Stimulated activated CD4-positive, alpha-beta T cell treated with anti-CD3 and anti-CD28 coated beads, Interleukin-4, amount 100 ng/mL, for 24 hours (primary cell): ENCODE data around the gene RASA3.
"Not testable (repeated sequence)": the region's sequence is repeated elsewhere in the genome, so short reads cannot be mapped to it uniquely, and the experiment has no call there.

Experiments used
- DNase-seq: peaks from one replicate; pipeline ENCODE4 v3.0.0-alpha.2; 2020

Gene RASA3

GRCh38 chr13:114142137-114142550 is 9.7 kb upstream of the RASA3 start:
- DNase-seq: no peak

GRCh38 chr13:114141261-114141996 is 9.0 kb upstream of the RASA3 start:
- DNase-seq: no peak

DNA sequence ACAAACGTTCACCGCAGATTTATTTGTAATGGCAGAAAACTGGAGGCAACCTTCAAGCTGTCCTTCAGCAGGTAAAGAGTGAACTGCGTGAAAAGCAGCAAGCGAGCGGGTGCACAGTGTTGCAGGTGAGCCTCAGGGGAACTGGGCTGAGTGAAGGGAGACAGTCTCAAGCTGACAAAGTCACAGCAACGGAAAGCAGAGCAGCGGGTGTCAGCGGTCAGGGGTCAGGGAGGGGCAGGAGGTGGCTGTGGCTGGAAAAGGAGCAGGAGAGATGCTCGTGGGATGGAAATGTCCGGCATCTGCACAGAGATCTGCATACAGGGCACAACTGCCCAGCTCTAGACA is 8.5 kb upstream of the RASA3 start:
- DNase-seq: no peak

DNA sequence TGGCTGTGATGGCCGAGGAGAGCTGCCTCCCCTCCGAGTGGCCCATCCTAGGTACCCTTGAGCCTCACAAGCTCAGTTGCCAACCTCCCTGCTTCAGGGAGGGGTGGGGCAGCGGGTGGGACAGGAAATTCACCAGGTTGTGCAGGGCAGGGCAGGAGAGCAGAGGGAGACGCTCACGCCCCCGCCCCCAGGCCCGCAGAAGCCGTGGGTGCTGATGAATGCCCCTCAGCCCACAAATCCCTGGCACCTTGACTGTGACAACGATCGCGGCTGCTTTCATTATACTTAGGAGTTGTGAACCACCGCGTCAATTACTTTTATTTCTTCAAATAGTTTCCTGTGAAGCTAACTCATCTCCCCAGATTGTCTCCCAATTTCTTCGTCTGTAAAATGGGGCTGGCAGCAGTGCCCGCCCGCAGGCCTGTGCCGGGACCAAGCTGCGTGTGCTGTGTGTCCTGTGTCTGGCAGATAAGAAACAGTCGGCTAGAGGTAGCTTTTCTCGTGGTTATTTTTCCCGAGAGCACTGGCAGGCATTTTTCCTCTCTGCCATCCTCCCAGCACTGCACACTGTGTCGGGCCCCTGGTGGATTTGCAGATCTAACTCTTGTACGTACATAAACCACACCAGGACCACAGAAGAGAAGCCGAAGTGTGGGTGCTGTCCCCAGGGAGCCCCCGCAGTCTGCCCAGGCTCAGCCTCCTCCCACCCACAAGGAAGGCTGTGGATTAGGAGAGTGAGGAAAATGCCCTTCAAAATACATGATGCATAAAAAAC is 7.9 kb upstream of the RASA3 start:
- DNase-seq: no peak

DNA sequence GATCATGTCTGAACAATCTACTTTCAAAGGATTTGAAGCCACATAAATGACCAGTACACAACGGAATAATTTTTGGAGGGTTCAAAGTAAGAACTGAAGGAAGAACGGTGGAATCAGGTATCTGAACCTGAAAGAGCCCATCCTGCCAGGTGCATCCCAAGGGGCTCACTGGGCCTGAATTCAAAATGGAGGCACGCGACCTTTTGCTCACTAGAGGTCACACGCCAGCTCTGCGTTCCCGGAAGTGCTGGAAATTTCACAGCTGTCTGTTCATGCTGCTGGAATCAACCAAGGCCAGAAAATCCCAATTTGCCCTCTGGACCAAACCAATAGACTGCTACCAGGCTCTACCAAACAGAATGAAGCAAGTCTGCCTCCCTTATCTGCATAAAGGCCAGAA is 4.2 kb upstream of the RASA3 start:
- DNase-seq: no peak

DNA sequence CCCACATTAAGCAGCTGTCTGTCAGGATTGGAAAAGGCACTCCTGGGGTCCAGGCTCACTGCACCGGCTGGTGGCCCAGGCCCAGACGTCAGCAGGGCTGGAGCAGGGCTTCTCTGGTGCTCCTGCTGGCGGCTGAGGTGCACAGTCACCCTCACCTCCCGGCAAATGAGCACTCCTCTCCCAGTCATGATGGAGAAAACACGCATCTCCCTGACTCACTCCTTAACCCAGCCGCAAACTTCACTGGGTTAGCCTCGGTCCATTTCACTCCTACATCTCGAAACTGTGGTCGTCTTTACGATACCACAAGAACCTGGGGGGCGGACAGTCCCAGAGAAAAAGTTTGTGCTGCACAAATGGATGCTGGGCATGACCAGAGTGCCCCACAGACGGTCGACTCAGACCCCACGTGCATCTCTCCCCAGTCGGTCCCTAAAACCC is 3.3 kb upstream of the RASA3 start:
- no peak for DNase-seq

- no peak for DNase-seq
Observed at GRCh38 chr13:114134944-114135610, 2.7 kb upstream of the RASA3 start.

DNA sequence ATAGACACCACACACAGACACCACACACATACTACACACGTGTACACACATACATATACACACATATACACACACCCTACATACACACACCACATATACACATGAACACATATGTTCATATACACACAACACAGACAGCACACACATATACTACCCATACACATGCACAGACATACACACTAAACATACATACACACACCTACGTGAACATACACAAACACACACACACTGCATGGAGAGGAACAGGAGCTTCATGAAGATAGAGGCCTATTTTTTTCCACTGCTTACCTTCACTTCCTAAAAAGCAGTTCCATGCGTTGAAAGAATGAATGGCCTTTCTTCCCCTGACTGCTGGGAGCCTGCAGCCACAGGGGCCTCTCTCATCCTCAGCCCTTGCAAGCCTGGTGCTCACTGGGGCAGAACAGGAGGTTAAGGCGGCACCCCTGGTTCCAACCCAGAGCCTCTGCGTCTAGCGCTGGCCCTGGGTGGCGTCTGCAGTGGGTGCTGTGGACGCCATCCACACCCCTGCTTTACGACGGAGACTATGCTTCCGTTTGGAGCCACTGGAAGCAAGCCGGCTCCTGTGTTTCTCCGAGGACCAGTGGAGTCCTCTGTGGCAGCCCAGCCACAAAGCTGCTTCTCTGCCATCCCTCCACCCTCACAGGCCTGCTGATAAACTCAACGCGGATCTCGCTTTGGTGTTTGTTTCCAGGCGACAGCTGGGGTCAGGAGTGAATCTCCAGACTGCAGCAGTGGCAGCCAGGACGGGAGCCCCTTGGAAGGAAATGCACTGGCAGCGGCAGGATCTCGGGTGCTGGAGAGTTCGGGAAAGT is 1.9 kb upstream of the RASA3 start:
- DNase-seq: no peak

DNA sequence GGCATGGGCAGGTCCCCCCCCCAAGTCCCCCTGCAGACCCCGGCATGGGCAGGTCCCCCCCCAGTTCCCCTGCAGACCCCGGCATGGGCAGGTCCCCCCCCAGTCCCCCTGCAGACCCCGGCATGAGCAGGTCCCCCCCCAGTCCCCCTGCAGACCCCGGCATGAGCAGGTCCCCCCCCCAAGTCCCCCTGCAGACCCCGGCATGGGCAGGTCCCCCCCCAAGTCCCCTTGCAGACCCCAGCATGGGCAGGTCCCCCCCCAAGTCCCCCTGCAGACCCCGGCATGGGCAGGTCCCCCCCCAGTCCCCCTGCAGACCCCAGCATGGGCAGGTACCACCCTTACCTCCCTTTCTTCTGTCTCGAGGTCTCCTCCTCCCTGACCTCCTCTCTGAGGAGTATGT is 1.1 kb upstream of the RASA3 start:
- DNase-seq: not testable (repeated sequence)

DNA sequence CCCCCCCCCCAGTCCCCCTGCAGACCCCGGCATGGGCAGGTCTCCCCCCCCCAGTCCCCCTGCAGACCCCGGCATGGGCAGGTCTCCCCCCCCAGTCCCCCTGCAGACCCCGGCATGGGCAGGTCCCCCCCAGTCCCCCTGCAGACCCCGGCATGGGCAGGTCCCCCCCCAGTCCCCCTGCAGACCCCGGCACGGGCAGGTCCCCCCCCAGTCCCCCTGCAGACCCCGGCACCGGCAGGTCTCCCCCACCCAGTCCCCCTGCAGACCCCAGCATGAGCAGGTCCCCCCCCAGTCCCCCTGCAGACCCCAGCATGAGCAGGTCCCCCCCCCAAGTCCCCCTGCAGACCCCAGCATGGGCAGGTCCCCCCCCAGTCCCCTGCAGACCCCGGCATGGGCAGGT is 703 bp upstream of the RASA3 start:
- not testable (repeated sequence) for DNase-seq

DNA sequence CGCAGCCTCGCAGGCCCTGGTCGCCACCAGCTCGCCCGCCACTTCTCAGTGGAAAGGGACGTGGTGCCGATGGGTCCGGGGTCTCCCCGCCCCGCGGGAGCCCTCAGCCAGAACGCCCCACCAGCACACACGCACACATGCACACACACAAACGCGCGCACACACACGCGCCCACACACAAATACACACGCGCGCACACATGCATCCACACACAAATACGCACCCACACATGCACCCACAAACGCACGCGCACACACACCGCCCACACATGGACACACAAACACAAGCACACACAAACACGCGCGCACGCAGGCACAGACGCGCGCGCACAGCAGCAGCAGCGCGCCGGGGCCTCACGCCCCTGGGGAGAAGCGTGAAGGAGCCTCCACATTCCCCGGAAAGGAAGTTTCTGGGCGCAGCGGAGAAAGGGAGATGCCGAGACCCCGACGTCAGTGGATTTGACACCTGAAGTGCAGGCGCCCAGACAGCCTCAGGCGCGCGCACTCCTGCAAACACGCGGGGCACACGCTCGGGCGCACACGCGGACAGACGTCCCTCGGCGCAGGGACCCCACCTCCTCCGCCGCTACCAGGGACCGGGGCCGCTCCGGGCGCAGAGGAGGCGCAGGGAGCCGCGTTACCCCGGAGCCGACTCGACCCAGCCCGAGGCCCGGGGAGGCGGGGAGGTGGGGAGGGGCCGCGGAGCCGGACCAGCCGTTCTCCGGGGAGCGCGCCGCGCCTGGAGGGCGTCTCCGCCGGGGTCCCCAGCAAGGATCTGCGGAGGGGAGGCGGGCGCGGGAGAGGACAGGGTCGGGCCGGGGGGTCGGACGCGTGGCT is 622 bp downstream of the RASA3 start:
- peak; percentile 34 for DNase-seq

DNA sequence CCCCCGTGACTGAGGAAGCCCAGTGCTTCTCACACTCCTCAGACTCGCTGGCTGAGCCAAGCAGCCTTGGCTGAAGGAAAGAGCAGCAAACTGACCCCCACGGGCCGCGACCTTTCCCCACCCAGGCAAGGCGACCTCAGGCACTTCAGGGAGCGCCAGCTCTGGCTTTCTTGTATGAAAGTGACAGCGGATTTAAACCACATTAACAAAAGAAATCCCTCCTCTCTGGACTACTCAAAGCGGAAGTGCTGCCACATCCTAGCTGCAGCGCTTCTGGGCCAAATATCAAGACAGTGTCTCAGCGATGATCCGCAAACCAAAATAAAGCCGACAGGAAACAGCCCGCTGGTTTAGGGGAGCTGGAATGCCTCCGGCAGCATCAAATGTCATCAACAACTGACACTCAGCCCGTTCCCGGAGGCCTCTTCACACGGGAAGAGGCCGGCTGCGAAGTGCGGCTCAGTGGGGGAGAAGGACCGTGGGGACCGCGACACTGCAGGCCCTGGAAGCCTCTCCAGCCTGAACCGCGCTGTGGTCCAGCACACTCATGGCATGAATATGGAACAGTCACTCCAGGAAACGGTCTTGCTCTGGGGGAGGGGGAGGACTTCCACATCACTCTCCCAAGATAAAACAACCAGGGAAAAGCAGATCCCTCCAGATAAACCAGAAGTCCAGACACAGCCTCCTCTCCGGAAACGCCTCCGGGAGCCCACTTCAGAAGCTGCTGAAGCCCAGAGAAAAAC is 1.4 kb downstream of the RASA3 start:
- peak; percentile 61 for DNase-seq

DNA sequence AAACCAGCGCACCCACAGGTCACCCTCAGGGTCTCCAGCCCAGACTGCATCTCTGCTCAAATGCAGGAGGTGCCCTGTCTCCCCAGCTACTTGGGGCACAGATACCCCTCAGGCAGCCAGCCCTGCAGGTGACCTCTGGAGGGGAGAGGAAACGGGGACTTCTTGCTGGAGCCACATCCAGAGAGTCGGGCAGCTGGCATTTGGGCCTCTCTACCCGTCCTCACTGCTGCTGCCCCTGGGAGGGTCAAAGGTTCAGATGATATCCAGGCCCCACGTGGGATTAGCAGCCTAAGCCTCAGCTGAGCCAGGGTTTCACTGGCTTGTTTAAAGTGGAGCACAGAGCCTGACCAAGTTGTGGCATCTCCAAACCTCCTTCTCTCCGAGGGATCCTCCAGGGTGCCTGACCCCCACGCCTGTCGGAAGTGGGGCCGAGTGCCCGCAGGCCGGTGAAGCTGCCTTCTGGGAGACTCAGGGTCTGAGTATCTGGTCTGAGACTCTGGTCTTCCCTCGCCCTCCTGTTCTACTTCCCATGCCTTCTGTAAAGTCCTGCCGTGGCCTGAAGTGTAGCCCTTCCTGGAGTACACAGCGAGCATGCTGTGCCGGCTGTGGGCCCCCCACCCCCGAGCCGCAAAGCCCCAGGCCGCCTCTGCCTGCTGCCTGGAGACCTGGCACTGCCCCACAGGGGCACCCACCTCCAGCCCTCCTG is 2.1 kb downstream of the RASA3 start:
- no peak for DNase-seq

DNA sequence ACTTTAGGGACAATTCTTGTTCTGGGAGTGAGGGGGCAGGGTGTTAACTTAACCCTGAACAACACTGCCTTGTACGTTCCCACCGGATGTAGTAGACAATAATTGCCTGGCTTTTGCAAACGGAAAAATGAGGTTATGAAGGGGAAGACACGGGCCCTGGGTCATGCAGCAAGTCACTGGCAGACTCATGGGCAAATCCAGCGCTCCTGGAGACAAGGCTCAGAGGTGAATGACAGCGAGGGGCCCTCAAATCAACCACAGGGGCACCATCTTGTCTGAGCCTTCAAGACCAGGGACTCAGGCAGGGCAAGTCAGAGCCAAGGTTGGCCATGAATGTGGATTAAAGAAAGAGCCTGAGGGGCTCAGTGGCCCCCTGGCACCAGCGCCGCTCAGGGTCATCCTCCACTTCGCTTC is 2.8 kb downstream of the RASA3 start:
- peak; percentile 59 for DNase-seq

DNA sequence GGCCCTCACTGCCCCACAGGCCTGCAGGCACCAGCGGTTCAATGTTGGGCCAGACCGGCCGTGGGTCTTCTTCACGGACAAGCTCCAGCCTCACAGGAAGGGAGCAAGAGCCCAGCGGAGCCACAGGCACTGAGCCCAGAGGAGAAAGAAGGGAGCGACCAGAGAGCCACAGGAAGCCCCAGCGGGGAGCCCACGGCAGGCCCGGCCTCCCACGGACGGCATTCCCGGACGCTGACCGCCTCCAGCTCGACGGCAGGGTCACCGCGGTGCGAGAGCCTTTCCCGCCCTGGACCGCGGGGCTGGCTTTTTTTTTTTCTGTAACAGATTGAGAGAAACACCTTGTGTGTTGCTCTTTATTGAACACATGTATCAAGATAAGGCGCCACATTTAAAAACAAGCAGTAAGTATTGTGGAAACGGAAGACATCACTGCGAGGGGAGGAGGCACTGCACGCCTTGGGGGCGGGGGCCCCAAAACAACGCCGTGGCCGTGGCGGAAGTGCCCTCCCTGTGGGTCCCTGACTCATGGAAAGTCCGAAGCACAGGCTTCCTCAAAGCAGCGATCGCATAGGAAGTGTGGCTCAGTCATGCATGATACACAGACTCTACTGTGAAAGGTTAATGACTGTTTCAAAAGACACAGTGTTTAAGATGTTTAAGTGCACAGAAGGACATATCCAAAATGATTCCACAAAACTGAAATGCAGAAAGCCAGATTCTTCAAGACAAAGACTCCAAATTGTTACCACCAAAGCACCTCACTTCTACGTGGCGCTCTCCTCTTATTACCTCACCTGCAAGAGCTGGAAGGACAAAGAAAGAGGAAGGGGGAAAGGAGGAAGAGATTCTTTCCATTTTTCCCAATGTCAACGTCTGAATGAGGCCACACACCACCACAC is 3.5 kb downstream of the RASA3 start:
- DNase-seq: peak; percentile 94

GRCh38 chr13:114128348-114128623 is 4.1 kb downstream of the RASA3 start:
- DNase-seq: no peak

DNA sequence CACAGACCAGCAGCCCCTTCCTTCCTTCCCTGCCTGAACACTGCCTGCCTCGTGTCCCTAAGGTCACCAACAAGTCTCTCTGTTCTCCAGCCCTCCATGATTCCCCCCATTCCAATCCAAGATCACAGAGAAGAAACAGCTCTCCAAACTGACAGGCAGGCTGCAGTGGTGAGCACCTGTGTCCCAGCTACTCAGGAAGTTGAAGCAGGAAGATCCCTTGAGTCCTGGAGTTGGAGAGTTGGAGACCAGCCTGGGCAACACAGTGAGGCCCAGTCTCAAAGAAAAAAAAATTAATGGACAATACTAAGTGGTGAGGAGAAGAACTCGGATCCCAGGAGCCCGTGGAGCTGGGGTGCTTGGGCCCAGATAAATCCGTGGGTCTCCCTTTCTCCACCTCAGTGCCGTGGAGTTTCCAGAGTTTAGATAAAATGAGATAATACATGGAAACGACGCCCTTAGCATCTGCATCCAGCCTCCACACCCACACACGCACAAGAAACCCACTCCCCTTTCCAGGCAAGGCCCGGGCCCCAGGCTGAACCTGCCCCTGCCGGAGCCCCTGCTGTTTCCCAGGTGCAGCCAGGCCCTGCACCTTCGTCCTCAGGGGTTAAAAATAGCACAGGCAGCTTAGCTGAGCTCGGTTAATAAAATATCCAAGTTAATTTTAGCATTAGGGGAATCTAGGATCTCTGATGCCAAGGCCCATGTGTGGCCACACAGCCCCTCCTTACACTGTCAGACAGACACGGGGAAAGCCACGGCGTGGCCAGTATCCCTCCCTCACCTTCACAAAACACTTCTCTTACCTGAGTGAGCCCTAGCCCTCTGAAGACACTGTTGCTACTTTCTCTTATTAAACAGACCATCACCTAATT is 4.7 kb downstream of the RASA3 start:
- DNase-seq: no peak

DNA sequence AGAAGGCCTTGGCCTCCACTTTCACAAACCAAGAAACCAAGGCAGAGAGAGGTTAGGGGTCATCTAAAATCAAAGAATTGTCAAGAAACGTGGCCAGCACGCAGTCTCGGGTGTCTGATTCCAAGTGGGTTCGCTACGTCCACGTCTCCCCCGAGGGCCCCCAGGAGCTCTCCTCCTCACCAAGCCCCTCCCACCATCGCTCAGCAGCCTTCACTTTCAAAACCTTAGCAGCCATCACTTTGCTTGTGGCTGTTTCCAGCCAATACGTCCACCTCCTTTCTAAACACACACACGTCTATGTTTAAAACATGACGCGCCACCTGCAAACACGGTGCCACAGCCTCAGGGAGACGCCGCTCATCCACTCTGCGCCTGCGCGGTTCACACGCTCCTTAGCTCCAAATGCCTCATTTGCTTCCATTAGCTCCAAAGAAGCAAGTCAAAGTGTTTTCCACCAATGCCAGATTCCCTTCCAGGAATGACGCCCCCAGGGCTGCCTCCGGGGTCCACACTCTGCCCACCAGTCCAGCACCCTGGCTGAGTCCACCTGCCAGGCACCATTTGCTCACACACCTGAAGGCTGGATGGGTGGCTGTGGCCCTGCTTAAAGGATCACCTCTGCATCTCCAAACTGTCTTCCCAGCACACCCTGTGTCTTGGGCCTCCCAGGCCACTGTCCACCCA is 5.5 kb downstream of the RASA3 start:
- no peak for DNase-seq
